ENCODE results near the gene SLC50A1.

Gene SLC50A1

DNA sequence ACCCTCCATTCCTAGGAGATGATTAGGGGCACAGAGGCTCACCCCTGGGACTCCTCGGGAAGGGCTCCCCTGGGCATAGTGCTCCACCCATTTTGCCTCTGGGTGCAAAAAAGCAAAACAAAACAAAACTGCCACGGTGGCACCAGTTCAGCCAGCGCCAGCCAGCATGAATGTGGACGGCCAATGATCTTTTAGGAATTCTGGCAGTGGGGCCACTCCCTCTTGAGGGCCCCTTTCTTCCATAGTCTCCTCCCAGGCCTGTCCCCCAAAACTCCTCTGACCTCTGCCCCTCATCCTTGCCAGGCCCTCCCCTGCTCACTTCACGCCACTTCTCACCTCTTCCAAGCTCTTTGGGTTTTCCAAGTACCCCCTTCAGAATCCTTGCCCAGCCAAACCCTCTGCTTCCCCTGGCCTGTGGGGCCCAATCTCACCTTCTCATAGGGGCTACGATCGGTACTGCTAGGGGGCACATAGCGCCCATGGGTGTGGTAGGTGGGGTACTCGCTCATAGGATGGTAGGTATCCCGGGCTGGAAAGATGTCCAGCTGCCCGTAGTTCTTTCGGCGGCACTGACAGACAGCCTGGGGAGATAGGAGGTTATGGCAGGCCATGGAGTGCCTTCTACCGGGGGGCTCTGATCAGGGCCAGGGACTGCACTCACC, 51.3 kb downstream of the SLC50A1 start:
- no peak for DNase-seq

DNA sequence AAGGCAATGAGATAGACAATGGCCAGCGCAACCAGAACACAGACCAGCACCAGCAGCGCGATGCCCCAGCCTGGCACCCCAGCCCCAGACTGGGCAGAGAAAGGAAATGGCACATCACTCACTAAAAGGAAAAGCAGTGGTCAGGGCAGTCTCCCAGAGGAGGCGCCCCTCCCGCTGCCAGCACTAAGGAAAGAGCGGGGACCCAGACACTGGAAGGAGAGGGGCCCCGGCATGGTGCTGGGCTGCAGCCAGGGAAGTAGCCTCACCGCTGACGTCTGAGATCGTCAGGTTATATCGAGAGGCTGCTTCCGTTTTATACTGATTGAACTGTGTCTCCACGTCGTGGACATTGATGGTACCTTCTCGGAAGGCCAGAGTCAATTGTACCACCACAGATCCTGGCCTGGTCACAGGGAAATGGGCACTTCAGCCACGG, 51.8 kb downstream of the SLC50A1 start:
- DNase-seq = no peak

DNA sequence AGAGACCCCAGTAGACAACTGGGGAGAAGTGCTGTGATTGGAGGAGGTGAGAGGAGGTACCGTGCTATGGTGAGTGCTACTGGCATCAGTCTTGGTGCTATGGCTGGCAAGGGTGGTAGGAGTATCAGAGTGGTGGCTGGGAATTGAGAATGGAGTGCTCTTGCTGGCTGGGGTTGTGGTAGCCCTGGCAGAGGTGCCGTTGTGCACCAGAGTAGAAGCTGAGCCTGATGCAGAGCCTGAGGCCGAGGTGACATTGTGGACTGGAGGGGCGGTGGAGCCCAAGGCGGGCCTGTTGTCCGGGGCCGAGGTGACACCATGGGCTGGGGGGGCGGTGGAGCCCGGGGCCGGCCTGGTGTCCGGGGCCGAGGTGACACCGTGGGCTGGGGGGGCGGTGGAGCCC, 52.6 kb downstream of the SLC50A1 start:
- DNase-seq = no peak
